K562 (cell line): ENCODE data around the gene GRAMD4.

Experiments used
- DPF2 ChIP-seq: fragments of 450-650 bp; IDR thresholded peaks from 2 replicates; pipeline ENCODE4 v1.6.1; 2016
- PTBP1 ChIP-seq: fragments of 200-400 bp; formaldehyde crosslinking; IDR thresholded peaks from 2 replicates; pipeline ENCODE4 v1.6.1; 2017; ENCODE audit warnings: low read depth, low read length
- SMARCC2 ChIP-seq: fragments of 450-650 bp; IDR thresholded peaks from 2 replicates; pipeline ENCODE4 v1.6.1; 2017; ENCODE audit warnings: antibody characterized with exemption, moderate library complexity, mild to moderate bottlenecking, low read depth
- TF ChIP-seq, protein P1 (sequence below), 2 experiments: IDR thresholded peaks; 2 replicates each; pipeline ENCODE4 v1.6.1; 2012; ENCODE audit warnings: improper control_type of control experiment in 2 of 2, low read depth in 2 of 2, low read length in 2 of 2, borderline replicate concordance in 1 of 2
- TF ChIP-seq, protein P2 (sequence below): fragments of 250-450 bp; sonication (Bioruptor Pico); IDR thresholded peaks from 2 replicates; pipeline ENCODE4 v1.8.0; 2022; ENCODE audit warnings: moderate library complexity, mild to moderate bottlenecking, inconsistent platforms

DNA sequence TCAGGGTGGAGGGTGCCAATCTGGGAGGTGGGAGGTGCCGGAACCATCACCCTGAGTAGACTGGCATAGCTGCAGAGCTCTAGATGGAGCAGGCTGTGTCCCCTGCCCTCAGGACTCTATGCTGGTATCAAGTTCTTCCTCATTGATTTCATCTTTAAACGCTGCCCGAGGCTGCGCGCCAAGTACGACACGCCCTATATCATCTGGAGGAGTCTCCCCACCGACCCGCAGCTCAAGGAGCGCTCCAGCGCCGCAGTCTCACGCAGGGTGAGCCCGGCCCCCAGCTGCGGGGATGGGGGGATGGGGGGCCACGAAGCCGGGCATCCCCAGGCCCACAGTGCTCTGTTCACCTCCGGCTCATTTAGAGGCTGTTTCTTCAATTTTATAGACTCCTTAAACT, 52.5 kb downstream of the GRAMD4 start:
- TF ChIP-seq PTBP1 (no peak), SMARCC2 (no peak), DPF2 (no peak)
- TF ChIP-seq, protein P1, sequence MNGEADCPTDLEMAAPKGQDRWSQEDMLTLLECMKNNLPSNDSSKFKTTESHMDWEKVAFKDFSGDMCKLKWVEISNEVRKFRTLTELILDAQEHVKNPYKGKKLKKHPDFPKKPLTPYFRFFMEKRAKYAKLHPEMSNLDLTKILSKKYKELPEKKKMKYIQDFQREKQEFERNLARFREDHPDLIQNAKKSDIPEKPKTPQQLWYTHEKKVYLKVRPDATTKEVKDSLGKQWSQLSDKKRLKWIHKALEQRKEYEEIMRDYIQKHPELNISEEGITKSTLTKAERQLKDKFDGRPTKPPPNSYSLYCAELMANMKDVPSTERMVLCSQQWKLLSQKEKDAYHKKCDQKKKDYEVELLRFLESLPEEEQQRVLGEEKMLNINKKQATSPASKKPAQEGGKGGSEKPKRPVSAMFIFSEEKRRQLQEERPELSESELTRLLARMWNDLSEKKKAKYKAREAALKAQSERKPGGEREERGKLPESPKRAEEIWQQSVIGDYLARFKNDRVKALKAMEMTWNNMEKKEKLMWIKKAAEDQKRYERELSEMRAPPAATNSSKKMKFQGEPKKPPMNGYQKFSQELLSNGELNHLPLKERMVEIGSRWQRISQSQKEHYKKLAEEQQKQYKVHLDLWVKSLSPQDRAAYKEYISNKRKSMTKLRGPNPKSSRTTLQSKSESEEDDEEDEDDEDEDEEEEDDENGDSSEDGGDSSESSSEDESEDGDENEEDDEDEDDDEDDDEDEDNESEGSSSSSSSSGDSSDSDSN (IDR thresholded peaks at IDR 0.05; ENCODE audit: borderline replicate concordance in 1 of 2, low read depth in 2 of 2, low read length in 2 of 2) = no peak
- TF ChIP-seq, protein P2, sequence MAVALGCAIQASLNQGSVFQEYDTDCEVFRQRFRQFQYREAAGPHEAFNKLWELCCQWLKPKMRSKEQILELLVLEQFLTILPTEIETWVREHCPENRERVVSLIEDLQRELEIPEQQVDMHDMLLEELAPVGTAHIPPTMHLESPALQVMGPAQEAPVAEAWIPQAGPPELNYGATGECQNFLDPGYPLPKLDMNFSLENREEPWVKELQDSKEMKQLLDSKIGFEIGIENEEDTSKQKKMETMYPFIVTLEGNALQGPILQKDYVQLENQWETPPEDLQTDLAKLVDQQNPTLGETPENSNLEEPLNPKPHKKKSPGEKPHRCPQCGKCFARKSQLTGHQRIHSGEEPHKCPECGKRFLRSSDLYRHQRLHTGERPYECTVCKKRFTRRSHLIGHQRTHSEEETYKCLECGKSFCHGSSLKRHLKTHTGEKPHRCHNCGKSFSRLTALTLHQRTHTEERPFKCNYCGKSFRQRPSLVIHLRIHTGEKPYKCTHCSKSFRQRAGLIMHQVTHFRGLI (CRISPR knock-in tag) = no peak
